SU-DHL-6 (cell line): ENCODE measurements around the gene SFXN1.

Source experiments
- EZH2phosphoT487 ChIP-seq: fragments of 200-600 bp; sonication (generic), shearing (Covaris generic); conservative IDR thresholded peaks from 2 replicates; pipeline ENCODE4 v1.6.1; 2018; ENCODE audit warnings: mild to moderate bottlenecking, antibody characterized with exemption, low read length, moderate library complexity, mixed read lengths
- TF ChIP-seq, protein P1 (sequence below): fragments of 200-600 bp; sonication (generic); IDR thresholded peaks from one replicate; pipeline ENCODE4 v1.5.1; 2017; ENCODE audit warnings: antibody characterized with exemption, mild to moderate bottlenecking, low read length, moderate library complexity; ENCODE audit not compliant: insufficient read depth, poor library complexity, severe bottlenecking

DNA sequence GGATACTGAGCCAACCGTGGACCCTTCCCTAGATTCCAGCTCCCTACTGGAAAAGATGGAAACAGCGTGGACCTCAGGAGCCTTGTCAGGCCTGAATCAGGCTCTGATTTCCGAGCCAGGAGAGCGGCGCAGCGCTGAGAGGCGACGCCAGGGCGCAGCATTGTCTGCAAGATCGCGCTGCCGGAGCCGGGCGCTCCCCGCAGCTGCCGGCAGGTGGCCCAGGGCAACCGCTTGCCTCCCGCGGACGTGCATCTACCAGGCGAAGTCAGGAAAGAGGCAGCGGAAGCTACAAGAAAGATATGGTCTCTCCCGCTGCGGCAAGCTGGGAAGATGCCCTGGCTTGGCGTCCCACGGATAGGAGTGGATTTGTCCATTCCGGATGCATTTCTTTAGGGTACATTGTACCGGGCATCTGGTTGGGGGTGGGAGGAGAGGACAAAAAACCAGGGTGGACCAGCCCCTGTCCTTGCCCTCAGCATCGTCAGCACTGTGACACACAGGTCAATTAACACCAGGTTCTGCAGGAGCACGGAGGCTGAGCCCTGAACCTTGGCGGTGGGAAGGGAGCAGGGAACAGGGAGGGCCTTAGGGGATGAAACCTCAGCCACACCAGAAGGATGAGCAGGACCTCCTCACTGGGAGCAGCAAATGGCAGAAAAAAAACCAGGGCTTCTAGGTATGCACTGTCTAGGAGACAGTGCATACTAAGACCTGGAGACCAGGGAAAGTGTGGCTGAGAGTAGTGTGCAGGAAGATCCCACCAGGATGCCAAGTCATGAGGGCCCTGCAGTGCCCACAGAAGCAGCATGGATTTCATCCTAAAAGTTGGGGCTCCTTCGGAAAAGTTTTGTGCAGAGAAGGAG lies 55.9 kb downstream of the SFXN1 start:
- TF ChIP-seq, protein P1, sequence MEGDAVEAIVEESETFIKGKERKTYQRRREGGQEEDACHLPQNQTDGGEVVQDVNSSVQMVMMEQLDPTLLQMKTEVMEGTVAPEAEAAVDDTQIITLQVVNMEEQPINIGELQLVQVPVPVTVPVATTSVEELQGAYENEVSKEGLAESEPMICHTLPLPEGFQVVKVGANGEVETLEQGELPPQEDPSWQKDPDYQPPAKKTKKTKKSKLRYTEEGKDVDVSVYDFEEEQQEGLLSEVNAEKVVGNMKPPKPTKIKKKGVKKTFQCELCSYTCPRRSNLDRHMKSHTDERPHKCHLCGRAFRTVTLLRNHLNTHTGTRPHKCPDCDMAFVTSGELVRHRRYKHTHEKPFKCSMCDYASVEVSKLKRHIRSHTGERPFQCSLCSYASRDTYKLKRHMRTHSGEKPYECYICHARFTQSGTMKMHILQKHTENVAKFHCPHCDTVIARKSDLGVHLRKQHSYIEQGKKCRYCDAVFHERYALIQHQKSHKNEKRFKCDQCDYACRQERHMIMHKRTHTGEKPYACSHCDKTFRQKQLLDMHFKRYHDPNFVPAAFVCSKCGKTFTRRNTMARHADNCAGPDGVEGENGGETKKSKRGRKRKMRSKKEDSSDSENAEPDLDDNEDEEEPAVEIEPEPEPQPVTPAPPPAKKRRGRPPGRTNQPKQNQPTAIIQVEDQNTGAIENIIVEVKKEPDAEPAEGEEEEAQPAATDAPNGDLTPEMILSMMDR: peak; percentile 78
- no peak for TF ChIP-seq EZH2phosphoT487
